ENCODE results near the gene COL8A1. TPM values are rescaled to one million over a fixed set of nuclear protein-coding genes. Genes with fewer than 3 reads are reported as not detected.

The COL8A1 gene
- total RNA-seq, 2 experiments from 2014 or later, result 0.10 TPM; not detected in 1

DNA sequence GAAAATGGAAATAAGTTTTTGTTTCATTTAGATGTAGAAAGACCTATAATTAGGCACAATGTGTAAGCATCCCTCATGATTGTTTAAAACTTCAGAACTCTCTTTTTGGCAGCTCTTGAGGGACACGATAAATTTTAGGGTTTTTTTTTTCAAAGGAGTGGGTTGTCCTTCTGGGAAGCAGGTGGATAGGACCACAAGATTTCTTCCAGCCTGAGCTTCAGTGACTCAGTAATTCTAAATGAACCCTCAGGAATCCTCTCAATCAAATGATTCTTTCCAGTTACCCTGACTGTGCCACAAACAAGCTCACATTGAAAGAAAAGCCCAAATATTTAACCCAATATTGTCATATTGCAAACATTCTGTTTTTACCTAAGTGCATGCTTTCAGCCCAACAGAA lies 45.1 kb downstream of the COL8A1 start:
- DNase-seq (no peak), ATAC-seq (no peak)
- H3K4me1 Mint-ChIP-seq (ENCODE audit: low read depth), result no peaks in the 10 kb centered on the region
- CTCF ChIA-PET, result interaction anchor here (1.0 kb wide), 1 partner anchor 11 kb away, joined by 3 read pairs; no protein-coding TSS in a partner anchor
- POLR2A ChIA-PET, result no interaction called here
- no peaks in the 10 kb centered on the region for H3K36me3 Mint-ChIP-seq (ENCODE audit: low read depth)
- no peak overlapping the region for H3K4me3 Mint-ChIP-seq
- no peak overlapping the region for H3K27ac Mint-ChIP-seq
- no peaks in the 10 kb centered on the region for H3K9me3 Mint-ChIP-seq (ENCODE audit: insufficient read depth)
- H3K27me3 Mint-ChIP-seq (ENCODE audit: low read depth), result peaks cover 8% of the 10 kb centered on the region

- H3K4me3 Mint-ChIP-seq, result no peak overlapping the region
- H3K4me1 Mint-ChIP-seq (ENCODE audit: low read depth), result no peaks in the 10 kb centered on the region
- DNase-seq, result no peak
- no peak overlapping the region for H3K27ac Mint-ChIP-seq
- POLR2A ChIA-PET, result no interaction called here
- no peak for ATAC-seq
- no peaks in the 10 kb centered on the region for H3K9me3 Mint-ChIP-seq (ENCODE audit: insufficient read depth)
- no peaks in the 10 kb centered on the region for H3K36me3 Mint-ChIP-seq (ENCODE audit: low read depth)
- CTCF ChIA-PET, result interaction anchor here (1.0 kb wide), 1 partner anchor 11 kb away, joined by 3 read pairs; no protein-coding TSS in a partner anchor
- H3K27me3 Mint-ChIP-seq (ENCODE audit: low read depth), result peaks cover 8% of the 10 kb centered on the region
These were observed 45.5 kb downstream of the COL8A1 start for GRCh38 chr3:99683876-99684275.

GRCh38 chr3:99684644-99685043 lies 46.2 kb downstream of the COL8A1 start:
- ChIA-PET CTCF (no interaction called here), POLR2A (no interaction called here)
- H3K36me3 Mint-ChIP-seq (ENCODE audit: low read depth), result no peaks in the 10 kb centered on the region
- H3K9me3 Mint-ChIP-seq (ENCODE audit: insufficient read depth), result no peaks in the 10 kb centered on the region
- H3K27me3 Mint-ChIP-seq (ENCODE audit: low read depth), result peaks cover 8% of the 10 kb centered on the region
- no peak overlapping the region for H3K27ac Mint-ChIP-seq
- ATAC-seq (no peak), DNase-seq (no peak)
- no peaks in the 10 kb centered on the region for H3K4me1 Mint-ChIP-seq (ENCODE audit: low read depth)
- no peak overlapping the region for H3K4me3 Mint-ChIP-seq

- DNase-seq (no peak), ATAC-seq (no peak)
- CTCF ChIA-PET, result interaction anchor here (0.8 to 1.3 kb wide), 3 partner anchors 42 to 183 kb away, joined by 3 to 4 read pairs (median 3); no protein-coding TSS in a partner anchor
- H3K27me3 Mint-ChIP-seq (ENCODE audit: low read depth), result peaks cover 8% of the 10 kb centered on the region
- H3K36me3 Mint-ChIP-seq (ENCODE audit: low read depth), result no peaks in the 10 kb centered on the region
- H3K4me1 Mint-ChIP-seq (ENCODE audit: low read depth), result no peaks in the 10 kb centered on the region
- H3K9me3 Mint-ChIP-seq (ENCODE audit: insufficient read depth), result no peaks in the 10 kb centered on the region
- H3K4me3 Mint-ChIP-seq, result no peak overlapping the region
- no peak overlapping the region for H3K27ac Mint-ChIP-seq
- POLR2A ChIA-PET, result no interaction called here
These were observed 48.1 kb downstream of the COL8A1 start for GRCh38 chr3:99686469-99686868.

- Mint-ChIP-seq H3K9me3 (ENCODE audit: insufficient read depth) (no peaks in the 10 kb centered on the region), H3K36me3 (ENCODE audit: low read depth) (no peaks in the 10 kb centered on the region), H3K4me3 (no peak overlapping the region), H3K4me1 (ENCODE audit: low read depth) (no peaks in the 10 kb centered on the region), H3K27ac (no peak overlapping the region), H3K27me3 (ENCODE audit: low read depth) (peaks cover 8% of the 10 kb centered on the region)
- CTCF ChIA-PET, result interaction anchor here (0.9 to 1.3 kb wide), 5 partner anchors 10 to 184 kb away, joined by 3 to 6 read pairs (median 3); no protein-coding TSS in a partner anchor
- DNase-seq, result peak; percentile 60
- POLR2A ChIA-PET, result no interaction called here
- ATAC-seq, result peak; percentile 39
These were observed 48.7 kb downstream of the COL8A1 start for GRCh38 chr3:99686955-99687612.

GRCh38 chr3:99690761-99691369 lies 52.5 kb downstream of the COL8A1 start:
- ATAC-seq, result no peak
- DNase-seq, result no peak
- Mint-ChIP-seq H3K27ac (no peak overlapping the region), H3K9me3 (ENCODE audit: insufficient read depth) (no peaks in the 10 kb centered on the region), H3K27me3 (ENCODE audit: low read depth) (peaks cover 4% of the 10 kb centered on the region), H3K4me3 (no peak overlapping the region), H3K4me1 (ENCODE audit: low read depth) (no peaks in the 10 kb centered on the region), H3K36me3 (ENCODE audit: low read depth) (no peaks in the 10 kb centered on the region)
- ChIA-PET CTCF (no interaction called here), POLR2A (no interaction called here)

GRCh38 chr3:99693636-99694035 lies 55.2 kb downstream of the COL8A1 start:
- POLR2A ChIA-PET, result no interaction called here
- H3K27me3 Mint-ChIP-seq (ENCODE audit: low read depth), result peaks cover 2% of the 10 kb centered on the region
- DNase-seq (no peak), ATAC-seq (no peak)
- no peaks in the 10 kb centered on the region for H3K36me3 Mint-ChIP-seq (ENCODE audit: low read depth)
- no peak overlapping the region for H3K4me3 Mint-ChIP-seq
- H3K9me3 Mint-ChIP-seq (ENCODE audit: insufficient read depth), result no peaks in the 10 kb centered on the region
- CTCF ChIA-PET, result no interaction called here
- no peak overlapping the region for H3K27ac Mint-ChIP-seq
- no peaks in the 10 kb centered on the region for H3K4me1 Mint-ChIP-seq (ENCODE audit: low read depth)

DNA sequence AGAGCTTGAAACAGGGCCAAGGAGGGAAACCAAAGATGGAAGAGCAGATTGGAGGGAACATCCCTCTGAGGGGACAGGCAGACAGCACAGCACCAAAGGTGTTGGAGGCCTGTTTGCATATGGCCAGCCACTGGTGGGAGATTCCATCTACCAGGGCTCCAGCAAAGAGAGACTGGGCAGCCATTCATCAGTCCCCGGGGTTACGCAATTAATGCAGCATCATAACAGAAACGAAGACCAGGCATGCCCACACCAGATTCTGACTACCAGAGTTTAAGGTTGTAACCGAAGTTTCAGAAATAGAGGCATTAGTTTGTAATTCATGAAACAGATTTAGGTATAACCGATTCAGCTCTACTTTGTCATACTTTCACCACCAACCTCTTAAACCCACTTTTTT lies 58.1 kb downstream of the COL8A1 start:
- Mint-ChIP-seq H3K9me3 (ENCODE audit: insufficient read depth) (no peaks in the 10 kb centered on the region), H3K27ac (no peak overlapping the region), H3K36me3 (ENCODE audit: low read depth) (no peaks in the 10 kb centered on the region), H3K27me3 (ENCODE audit: low read depth) (peaks cover 2% of the 10 kb centered on the region), H3K4me1 (ENCODE audit: low read depth) (no peaks in the 10 kb centered on the region), H3K4me3 (no peak overlapping the region)
- POLR2A ChIA-PET, result no interaction called here
- DNase-seq (no peak), ATAC-seq (no peak)
- CTCF ChIA-PET, result interaction anchor here (1.5 kb wide), 1 partner anchor 50 kb away, joined by 3 read pairs; no protein-coding TSS in a partner anchor

DNA sequence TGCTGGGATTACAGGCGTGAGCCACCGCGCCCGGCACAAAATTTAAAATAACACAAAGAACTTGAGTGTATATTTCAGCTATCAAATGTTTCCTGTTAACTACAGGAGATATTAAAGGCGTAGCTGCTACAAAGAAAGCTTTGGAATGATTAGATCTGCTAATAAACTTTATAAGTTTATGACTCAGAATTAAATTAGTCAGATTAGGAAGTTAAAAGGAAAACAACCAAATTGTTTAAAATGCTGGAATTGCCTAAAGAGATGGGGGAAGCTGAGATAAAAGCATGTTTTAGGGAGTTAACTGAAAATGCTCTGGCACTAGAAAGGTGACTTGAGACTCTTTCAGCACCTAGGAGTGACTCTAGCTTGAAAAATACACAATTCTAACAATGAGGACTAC lies 58.9 kb downstream of the COL8A1 start:
- no peaks in the 10 kb centered on the region for H3K4me1 Mint-ChIP-seq (ENCODE audit: low read depth)
- H3K27ac Mint-ChIP-seq, result no peak overlapping the region
- ATAC-seq (no peak), DNase-seq (no peak)
- H3K27me3 Mint-ChIP-seq (ENCODE audit: low read depth), result peaks cover 3% of the 10 kb centered on the region
- H3K36me3 Mint-ChIP-seq (ENCODE audit: low read depth), result no peaks in the 10 kb centered on the region
- no peaks in the 10 kb centered on the region for H3K9me3 Mint-ChIP-seq (ENCODE audit: insufficient read depth)
- CTCF ChIA-PET, result interaction anchor here (1.5 kb wide), 1 partner anchor 49 kb away, joined by 3 read pairs; no protein-coding TSS in a partner anchor
- H3K4me3 Mint-ChIP-seq, result no peak overlapping the region
- POLR2A ChIA-PET, result no interaction called here

DNA sequence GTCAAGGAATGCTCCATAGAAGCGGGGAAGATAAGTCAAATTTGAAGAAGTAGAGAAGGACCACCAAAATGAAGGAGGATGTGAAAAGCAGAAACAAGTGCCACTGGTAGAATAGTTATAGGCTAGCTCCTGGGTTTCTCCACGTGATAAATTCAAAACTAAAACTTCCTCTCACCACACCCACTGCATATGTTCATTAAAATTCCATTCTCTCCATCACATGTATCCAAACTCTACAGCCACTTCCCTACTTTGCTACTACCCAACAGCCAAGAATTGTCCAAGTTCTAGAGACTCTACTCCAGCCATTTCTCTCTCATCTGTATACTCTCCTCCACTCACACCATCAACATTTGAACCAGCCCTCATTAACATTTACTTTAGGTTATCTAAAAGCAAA lies 60.5 kb downstream of the COL8A1 start:
- H3K4me1 Mint-ChIP-seq (ENCODE audit: low read depth), result no peaks in the 10 kb centered on the region
- H3K9me3 Mint-ChIP-seq (ENCODE audit: insufficient read depth), result no peaks in the 10 kb centered on the region
- H3K4me3 Mint-ChIP-seq, result no peak overlapping the region
- H3K27me3 Mint-ChIP-seq (ENCODE audit: low read depth), result peaks cover 10% of the 10 kb centered on the region
- POLR2A ChIA-PET, result no interaction called here
- ATAC-seq (no peak), DNase-seq (no peak)
- CTCF ChIA-PET, result interaction anchor here (0.5 kb wide), 1 partner anchor 56 kb away, joined by 3 read pairs; no protein-coding TSS in a partner anchor
- no peak overlapping the region for H3K27ac Mint-ChIP-seq
- no peaks in the 10 kb centered on the region for H3K36me3 Mint-ChIP-seq (ENCODE audit: low read depth)

- Mint-ChIP-seq H3K4me3 (no peak overlapping the region), H3K36me3 (ENCODE audit: low read depth) (no peaks in the 10 kb centered on the region), H3K27ac (no peak overlapping the region), H3K4me1 (ENCODE audit: low read depth) (no peaks in the 10 kb centered on the region), H3K27me3 (ENCODE audit: low read depth) (peaks cover 10% of the 10 kb centered on the region), H3K9me3 (ENCODE audit: insufficient read depth) (no peaks in the 10 kb centered on the region)
- POLR2A ChIA-PET, result no interaction called here
- no peak for ATAC-seq
- CTCF ChIA-PET, result no interaction called here
- DNase-seq, result no peak
These were observed 61.4 kb downstream of the COL8A1 start for GRCh38 chr3:99699841-99700240.

DNA sequence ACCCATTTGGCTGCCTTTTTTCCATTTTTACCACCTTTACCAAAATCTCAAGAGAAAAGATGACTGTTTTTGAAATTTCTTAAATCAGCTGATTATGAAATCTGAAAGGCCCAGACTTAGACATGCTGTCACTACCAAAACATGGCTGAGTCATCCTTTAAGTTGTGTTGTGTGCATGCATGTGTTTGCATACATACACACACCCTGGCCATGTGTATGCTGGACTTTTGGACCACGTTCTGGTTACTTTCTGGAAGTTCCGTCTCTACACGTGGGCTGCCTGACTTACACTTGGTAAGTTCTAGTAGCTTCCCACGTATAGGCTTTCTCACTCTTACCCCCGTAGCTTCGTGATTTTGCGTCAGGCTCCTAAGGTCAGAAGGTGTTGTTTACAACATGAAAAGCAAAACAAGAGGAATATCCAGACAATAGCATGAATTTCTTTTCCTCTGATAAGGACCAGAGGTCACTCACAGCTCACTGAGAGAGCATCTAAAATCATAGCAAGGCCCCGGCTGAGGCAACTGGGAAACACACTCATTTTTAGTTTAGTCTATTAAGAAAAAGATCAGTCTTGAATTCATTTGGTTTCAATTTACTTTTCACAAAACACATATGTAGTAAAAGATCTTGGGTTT lies 62.4 kb downstream of the COL8A1 start:
- Mint-ChIP-seq H3K27ac (no peak overlapping the region), H3K27me3 (ENCODE audit: low read depth) (peaks cover 8% of the 10 kb centered on the region), H3K4me3 (no peak overlapping the region), H3K4me1 (ENCODE audit: low read depth) (no peaks in the 10 kb centered on the region), H3K9me3 (ENCODE audit: insufficient read depth) (no peaks in the 10 kb centered on the region), H3K36me3 (ENCODE audit: low read depth) (no peaks in the 10 kb centered on the region)
- no peak for DNase-seq
- ATAC-seq, result no peak
- CTCF ChIA-PET, result no interaction called here
- POLR2A ChIA-PET, result no interaction called here
